Superior temporal gyrus (tissue), 1 donor: Measurements from ENCODE around the gene MRPL17.
A peak's percentile ranks its signal among the peaks of the same experiment; 100 is the strongest.

ENCODE experiments used
- DNase-seq: peaks from one replicate; pipeline ENCODE4 v3.0.0-alpha.2; 2016; ENCODE audit errors: extremely low spot score

The MRPL17 gene

DNA sequence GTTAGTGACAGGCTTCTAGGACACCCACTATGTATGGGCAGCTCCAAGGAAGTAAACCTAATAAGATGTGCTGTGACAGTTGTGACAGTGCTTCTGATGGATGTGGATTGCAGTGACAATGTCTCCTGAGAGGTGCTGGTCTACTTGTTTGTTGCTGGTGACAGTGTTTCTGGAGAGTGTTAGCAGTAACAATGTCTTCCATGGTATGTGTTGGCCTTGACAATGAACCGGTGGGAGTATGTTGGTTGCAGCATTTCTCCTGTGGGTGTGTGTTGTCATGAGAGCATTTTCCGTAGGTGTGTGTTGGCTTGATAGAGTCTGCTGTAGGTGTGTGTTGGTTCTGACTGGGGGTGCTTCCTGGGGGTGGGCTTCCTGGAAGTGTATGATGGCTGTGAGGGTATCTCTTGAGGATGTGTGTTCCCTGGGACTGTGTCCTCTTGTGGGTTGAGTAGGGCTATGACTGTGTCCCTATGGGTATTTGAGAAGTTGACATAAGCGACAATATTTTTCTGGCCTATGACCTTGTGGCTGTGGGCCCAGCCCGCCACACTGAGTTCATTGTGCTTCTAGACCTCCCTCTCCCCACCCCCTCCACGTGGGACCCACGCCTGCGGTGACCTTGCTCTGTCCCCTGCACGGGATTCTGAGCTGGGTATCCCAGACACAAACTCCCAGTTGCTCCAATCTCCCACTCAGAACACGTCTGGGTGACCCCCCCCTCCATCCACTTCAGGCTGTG, 28.7 kb downstream of the MRPL17 start:
- peak; percentile 35 for DNase-seq

DNA sequence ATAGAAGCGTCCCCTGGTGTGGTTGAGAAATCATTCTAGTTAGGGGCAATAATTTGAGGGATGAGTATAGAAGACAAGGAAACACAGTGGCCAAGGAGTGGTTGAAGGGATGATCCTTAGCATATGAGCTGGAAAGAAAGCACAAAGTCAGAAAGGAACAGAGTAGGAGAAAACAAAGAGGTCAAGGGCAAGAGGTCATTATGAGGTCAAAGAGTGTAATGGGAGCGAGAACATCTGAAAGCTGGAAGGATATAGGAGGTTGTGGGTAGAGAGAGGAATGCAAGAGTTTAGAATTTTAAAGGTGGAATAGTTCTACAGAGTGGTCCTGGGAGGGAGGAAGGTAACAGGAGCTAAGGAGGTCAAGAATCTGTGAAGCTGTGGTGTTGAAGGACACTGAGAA, 29.5 kb downstream of the MRPL17 start:
- DNase-seq, result no peak

DNA sequence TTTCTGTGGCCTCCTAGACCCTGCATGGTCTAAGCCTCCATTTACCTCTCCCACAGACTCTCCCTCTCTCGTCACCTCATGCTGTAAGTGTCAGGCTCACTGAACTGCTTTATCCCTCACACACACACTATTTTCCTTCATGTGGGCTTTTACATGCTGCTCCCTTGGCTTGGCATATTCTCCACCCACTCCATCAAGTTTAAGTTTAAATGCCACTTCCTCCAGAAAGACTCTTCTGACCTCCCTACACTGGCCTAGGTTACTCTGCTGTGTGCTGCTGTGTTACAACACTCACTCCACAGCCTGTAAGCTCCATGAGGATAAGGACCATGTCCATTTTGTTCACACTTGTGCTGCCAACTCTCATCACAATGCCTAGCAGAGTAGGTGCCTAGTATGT, 30.0 kb downstream of the MRPL17 start:
- DNase-seq, result no peak

DNA sequence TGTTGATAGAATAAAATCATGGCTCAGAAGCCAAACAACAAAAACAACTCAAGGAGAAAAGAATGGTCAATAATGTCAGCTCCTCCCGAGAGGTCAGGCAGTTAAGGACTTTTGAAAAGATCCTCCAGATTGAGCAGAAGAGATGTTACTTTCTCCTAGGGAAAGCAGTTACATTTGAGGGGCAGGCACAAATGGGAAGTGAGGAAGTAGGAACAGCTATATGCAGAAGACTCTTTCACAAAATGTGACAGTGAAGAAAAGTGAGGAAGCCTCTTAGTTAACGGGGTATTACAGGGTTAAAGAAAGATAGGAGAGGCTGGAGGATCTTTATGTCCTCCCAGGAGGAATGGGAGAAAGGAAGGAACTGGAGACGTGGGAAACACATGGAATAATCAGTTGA, 31.0 kb downstream of the MRPL17 start:
- no peak for DNase-seq

DNA sequence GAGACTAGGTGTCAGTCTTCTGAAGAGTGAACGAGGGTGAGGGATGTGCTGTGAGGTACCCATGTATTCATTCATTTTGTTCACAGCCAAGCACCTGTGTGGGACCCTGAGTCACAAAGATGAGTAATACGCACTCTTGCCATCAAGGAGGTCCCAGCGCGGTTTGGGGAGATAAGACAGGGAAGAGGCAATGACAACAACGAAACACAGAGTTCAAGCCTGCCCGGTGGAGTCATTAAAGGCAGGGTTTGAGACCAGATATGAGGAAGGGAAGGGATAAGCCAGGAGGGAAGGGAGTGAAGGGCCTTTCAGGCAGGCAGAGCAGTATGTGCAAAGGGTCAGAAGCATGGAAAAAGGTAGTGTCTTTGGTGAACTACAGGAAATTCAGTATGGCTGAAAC, 32.2 kb downstream of the MRPL17 start:
- no peak for DNase-seq

- DNase-seq, result no peak
Observed at GRCh38 chr11:6650104-6650503, 33.0 kb downstream of the MRPL17 start.

GRCh38 chr11:6648501-6648900, 34.6 kb downstream of the MRPL17 start:
- no peak for DNase-seq

DNA sequence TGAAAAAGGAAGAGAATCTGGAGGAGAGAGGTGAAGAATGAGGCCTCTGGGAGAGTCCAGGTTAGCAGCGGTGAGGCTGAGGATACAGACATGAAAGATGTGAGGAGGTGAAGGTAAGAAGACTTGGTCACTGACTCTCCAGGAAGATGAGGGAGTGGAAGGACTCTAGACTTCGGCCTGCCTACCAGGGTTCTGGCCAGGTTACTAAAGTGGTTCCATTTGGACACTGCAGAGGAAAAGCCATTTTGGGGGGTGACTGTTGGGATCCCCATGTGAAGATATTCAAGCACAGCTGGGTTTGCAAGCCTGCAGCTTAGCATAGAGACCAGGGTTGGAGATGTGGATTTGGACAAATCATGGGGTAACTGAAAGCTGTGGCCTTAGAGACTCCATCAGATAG, 35.3 kb downstream of the MRPL17 start:
- DNase-seq, result no peak

DNA sequence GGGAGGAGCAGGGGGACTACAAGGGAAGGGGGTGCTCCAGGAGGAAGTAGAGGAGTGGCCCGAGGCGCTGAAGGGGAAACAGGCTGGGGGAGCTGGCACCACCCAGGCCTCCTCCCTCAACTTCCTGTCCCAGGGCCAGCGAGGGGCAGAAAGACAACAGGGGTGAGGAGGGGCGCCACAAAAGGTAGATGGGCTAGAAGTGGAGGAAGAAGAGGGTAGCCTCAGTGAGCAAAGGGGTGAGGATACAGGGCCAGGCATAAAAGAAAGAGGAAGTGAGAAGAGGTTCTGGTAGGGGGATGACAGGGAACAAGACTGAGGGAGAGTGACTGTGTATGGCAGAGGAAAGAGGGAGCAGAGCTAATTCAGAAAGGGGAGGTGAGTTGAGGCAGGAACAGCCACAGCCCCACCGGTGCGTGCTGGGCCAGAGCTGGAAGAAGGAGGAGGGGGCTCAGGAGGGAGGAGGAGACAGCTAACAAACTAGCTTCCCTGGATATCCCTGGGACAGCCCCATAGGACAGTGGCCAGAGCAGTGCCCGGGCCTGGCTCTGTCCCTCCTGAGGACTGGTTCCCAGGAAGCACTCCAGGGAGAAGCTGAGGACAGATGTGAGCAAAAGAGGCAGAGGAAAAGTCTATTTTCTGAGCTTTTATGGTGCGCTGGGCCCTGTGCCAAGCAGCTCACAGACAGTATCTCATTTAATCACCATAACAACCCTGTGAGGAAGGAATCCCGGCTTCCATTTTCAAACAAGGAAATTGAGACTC, 36.0 kb downstream of the MRPL17 start:
- DNase-seq, result no peak

- no peak for DNase-seq
Observed at GRCh38 chr11:6646576-6646917, 36.6 kb downstream of the MRPL17 start.

- DNase-seq, result no peak
Observed at GRCh38 chr11:6646071-6646470, 37.1 kb downstream of the MRPL17 start.

DNA sequence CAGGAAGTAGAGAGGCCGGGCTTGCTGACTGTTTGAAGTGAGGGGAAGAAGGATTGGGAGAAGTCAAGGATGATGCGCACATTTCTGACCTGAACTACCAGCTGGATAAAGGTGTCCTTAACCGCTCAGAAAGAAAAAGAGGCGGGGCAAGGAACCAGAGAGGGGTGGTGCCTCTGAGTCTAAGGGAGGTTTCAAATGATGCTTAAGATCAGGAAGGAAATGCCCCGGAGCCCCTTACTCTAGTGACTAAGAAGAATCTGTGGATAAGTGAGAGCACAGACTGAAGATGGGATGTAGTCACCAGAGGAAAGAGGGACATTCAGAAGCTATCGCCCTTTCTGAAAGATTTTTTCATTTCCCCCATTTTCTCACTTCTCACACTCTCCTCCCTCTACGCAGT, 40.2 kb downstream of the MRPL17 start:
- no peak for DNase-seq

DNA sequence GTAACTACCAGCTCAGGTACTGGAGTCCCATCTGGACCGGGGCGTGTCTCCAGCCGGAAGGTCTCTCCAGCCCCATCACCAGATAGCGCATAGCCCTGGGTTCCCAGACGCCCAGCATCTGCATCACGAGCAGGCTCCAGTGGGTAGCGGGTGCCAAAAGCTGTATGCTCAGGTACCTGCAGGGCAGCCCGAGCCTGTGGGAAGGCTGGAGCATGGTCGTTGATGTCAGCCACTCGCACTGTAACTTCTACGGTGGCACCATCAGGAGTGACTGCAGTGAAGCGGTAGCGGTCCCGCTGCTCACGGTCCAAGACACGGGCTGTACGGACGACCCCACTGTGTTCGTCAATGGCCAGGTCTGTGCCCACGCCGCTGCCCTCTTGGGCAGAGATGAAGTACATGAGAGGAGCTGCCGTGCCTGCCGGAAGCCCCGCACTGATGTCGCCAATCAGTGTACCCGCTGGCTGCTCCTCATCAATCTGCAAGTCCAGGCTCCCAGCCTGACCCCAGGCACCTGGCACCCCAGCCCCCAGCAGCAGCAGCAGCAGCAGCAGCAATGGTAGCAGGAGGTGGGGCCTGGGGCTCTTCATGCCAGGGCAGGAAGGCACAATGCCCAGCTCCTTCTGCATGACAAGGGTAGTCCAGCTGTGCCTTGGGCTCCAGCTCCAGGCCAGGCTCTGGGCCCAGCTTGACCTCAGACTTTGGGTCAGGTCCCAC, 42.0 kb downstream of the MRPL17 start:
- DNase-seq, result peak; percentile 77

- no peak for DNase-seq
Observed at GRCh38 chr11:6640036-6640984, 42.8 kb downstream of the MRPL17 start.

DNA sequence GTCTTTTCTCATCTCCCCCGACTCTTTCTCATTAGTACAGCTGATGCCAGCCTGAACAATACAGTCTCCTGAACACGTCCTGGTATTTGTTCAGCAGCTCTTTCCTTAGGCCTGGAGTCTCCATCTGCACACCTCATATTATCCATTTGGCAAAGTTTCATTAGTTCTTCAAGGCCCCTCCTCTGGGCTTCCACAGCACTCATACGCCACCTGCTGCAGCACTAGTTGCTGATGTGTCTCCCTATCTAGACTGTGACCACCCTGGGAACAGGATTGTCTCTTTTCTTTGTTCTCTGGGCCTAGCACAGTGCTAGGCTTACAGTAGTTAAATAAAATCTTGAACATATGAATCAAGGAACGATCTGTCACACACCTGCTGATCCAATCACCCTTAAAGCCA, 44.7 kb downstream of the MRPL17 start:
- no peak for DNase-seq

- DNase-seq, result no peak
Observed at GRCh38 chr11:6637871-6638270, 45.3 kb downstream of the MRPL17 start.

DNA sequence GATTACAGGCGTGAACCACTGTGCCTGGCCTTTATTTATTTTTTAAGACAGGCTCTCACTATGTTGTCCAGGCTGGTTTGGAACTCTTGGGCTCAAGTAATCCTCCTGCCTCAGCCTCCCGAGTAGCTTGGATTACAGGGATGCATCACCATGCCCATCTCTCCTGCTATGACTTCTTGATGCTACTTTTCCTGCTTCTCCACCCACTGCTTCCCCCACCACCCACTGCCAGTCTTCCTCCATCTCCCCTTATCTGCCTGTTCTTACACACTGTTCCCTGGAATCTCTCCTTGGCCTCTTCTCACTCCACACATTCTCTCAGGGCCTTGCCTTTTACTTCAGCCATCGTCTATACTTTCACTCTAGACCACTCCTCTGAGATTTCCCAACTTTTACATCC, 46.7 kb downstream of the MRPL17 start:
- no peak for DNase-seq

- DNase-seq, result peak; percentile 78
Observed at GRCh38 chr11:6635082-6635932, 47.8 kb downstream of the MRPL17 start.

DNA sequence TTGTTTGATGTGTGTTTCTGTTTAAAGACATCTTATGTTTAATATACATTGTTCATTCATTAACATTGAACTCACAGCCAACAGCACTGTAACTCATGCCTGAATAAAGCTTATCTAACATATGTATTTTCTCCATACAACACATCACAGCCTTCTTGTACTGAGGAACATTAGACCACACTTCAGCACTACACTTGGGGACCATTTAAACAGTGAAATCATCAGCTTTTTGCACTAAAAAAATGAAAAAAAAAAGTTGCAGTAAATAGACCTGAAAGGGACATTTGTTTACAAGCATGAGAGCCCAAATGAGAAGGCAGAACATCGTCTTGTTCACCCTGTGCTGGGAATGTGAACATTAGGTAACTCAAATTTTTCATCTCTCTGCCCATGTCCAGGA, 48.6 kb downstream of the MRPL17 start:
- DNase-seq, result no peak
